HG03521 (cell line): ENCODE data around the gene SIDT1.

Experiments used
- ATAC-seq: cut with Tn5 transposase; IDR thresholded peaks from one replicate; pipeline ENCODE4 v1.9.1; 2021; ENCODE audit warnings: mild to moderate bottlenecking, moderate library complexity; ENCODE audit not compliant: unreplicated experiment

SIDT1 gene

GRCh38 chr3:113590983-113591382 lies 58.6 kb downstream of the SIDT1 start:
- no peak for ATAC-seq

DNA sequence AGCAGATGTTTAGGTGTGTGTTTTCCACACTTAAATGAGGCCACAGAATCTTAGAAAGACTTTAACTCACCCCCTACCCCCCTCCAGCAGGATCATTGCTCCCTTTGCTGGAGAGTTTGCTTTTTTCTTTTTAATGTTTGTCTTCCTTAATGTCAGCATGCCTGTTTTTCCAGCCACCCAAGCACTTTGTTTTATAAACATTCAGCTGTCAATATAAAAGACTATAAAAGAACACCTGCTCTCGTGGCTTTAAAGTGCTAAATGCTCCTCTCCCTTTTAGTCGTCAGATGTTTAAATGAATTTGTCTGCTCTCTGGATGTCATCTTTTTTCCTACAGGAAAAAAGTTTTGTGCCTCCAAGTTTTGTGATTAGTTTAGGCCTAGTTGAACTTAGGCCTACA lies 61.7 kb downstream of the SIDT1 start:
- ATAC-seq = no peak

GRCh38 chr3:113597596-113598354 lies 65.4 kb downstream of the SIDT1 start:
- ATAC-seq = no peak

- ATAC-seq = no peak
Observed at GRCh38 chr3:113600418-113601182, 68.2 kb downstream of the SIDT1 start.

DNA sequence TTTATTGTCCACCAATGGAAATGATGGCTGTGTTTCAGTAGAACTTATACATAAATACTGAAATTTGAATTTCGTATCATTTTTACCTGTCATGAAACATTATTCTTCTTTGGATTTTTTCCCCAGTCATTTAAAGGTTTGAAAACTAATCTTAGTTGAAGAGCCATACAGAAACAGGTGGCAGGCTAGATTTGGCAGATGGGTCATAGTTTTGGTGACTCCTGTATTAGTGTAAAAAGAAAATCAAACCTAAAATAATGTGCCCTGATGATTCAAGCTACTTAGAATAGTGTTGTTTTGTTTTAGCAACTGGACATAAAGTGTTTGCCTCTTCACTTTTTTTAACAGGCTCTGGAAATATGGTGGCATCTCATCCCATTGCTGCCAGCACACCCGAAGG lies 68.9 kb downstream of the SIDT1 start:
- no peak for ATAC-seq

DNA sequence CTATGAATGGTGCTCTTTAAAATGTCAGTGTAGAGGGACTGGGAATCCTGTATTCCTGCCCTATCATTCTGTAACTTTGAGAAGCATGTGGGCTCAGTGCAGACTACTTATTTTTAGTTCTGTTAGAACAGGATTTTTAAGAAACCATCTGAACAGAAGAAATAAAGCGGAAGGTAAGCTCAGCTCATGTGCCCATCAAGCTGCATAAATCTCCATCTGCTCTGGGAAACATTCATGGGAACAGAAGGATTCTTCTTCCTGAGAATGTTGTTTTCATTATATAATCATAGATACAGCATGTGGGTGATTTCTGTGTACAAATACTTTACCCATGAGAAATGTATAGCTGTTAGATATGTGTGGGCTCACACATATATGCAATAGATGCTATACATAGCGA lies 69.9 kb downstream of the SIDT1 start:
- ATAC-seq = no peak

DNA sequence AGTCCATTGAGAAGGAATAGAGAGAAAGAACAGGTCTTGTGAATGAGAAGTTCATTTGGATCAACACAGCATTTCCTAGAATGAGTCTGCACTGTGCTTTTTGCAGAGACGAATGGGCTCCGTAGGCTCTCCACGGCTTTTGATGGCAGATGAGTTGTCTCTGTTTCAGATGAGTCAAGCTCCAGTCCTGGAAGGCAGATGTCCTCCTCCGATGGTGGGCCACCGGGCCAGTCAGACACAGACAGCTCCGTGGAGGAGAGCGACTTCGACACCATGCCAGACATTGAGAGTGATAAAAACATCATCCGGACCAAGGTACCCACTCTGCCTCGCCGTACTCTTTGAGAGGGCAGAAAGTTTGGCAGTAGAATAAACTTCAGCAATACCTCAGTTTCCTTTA lies 70.5 kb downstream of the SIDT1 start:
- no peak for ATAC-seq

DNA sequence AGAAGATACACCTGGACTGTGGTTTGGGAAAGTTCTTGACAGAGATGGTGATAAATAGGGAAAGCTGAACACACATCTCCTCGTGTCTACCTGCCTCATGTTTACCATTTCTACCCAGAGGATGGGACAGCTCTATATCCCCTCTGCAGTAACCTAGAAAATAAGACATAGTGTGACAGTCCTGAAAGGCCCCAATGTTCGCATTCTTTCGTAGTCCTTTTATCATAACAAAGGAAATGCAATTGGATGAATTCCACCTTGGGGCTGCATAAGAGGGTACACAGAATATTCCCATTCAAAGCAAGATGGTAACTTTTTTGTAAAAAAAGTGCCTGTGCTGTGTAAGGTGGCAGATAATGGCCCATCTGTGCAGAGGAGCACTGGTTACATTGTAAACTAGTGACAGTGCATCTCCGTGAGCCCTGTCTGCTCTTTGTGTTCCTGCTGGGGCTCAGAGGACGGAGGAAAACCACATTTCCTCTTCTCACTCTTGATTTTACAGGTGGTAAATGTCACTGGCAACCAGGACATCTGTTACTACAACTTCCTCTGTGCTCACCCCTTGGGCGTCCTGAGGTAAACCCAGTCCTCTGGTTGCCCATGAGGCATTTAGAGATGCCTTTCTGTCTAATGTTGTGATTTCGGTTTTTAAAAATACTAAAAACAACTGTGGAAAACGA lies 74.3 kb downstream of the SIDT1 start:
- ATAC-seq = peak; percentile 97

GRCh38 chr3:113607219-113607596 lies 74.9 kb downstream of the SIDT1 start:
- ATAC-seq = no peak

- ATAC-seq = no peak
Observed at GRCh38 chr3:113614402-113614801, 82.0 kb downstream of the SIDT1 start.

DNA sequence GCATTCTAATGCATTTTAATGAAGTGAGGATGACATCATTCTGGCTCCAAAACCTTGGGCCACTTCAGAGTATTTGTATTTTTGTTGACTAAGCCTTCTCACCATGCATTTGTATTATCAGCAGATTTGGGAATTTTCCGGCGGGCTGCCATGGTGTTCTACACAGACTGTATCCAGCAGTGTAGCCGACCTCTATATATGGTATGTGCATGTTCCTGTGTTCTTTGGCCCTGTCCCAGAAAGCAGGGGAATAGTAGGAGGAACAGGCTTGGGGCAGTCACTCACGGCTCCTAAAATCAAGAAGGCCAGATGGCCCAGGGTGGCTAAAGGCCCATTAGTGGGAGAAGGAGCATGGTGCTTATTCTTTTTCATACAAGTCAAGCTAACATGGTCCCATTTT lies 83.6 kb downstream of the SIDT1 start:
- ATAC-seq = no peak

DNA sequence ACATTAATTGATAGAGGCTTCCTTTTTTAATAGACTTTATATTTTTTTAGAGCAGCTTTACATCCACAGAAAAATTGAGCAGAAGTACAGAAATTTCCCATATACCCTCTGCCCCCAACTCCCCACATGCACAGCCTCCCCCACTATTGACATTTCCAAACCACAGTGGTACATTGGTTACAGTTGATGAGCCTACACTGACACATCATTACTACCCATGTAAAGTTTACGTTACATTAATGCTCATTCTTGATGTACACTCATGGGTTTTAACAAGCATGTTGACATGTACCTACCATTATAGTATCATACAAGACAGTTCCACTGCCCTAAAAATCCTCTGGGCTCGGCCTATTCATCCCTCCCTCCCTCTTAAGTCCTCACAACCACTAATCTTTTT lies 85.4 kb downstream of the SIDT1 start:
- no peak for ATAC-seq

- ATAC-seq = no peak
Observed at GRCh38 chr3:113620091-113620490, 87.7 kb downstream of the SIDT1 start.

- no peak for ATAC-seq
Observed at GRCh38 chr3:113623324-113623723, 91.0 kb downstream of the SIDT1 start.

DNA sequence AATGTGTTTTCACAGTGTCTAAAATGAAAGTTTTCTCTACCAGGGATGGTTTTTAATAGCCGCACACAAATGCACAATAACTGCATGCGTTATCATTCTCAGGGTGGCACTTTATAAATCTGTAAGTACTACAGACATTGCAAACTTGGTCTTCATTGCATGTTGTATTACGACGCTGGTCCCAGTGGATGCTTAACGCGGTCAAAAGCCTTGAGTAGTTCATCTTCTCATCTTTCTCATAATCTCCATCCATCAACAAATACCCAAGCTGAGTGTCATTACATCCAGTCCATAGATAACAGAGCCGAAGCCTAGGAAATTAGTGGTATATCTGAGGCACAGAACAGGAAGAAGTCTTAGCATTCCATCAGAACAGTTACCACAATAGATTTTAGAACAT lies 91.5 kb downstream of the SIDT1 start:
- no peak for ATAC-seq

GRCh38 chr3:113625834-113626233 lies 93.5 kb downstream of the SIDT1 start:
- no peak for ATAC-seq

- no peak for ATAC-seq
Observed at GRCh38 chr3:113626503-113627371, 94.4 kb downstream of the SIDT1 start.

- no peak for ATAC-seq
Observed at GRCh38 chr3:113628316-113628715, 96.0 kb downstream of the SIDT1 start.

DNA sequence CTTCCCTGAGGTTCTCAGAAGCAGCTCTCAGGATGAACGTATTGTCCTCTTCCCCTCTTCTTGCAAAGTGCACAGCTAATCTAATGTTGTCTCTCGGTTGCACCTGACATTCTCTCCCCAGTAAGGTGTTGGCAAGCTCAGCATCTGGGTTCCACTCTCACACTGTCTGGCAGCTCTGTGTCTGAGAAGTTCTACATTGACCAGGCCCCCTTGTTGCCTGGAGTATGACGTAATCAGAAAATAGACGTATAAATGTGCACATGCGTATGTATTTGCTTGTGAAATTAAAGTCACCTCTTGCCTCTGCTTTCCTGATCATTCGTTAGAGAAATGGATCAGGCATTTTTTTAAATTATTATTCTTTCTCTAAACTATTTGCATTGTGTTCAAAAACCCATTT lies 96.4 kb downstream of the SIDT1 start:
- no peak for ATAC-seq

DNA sequence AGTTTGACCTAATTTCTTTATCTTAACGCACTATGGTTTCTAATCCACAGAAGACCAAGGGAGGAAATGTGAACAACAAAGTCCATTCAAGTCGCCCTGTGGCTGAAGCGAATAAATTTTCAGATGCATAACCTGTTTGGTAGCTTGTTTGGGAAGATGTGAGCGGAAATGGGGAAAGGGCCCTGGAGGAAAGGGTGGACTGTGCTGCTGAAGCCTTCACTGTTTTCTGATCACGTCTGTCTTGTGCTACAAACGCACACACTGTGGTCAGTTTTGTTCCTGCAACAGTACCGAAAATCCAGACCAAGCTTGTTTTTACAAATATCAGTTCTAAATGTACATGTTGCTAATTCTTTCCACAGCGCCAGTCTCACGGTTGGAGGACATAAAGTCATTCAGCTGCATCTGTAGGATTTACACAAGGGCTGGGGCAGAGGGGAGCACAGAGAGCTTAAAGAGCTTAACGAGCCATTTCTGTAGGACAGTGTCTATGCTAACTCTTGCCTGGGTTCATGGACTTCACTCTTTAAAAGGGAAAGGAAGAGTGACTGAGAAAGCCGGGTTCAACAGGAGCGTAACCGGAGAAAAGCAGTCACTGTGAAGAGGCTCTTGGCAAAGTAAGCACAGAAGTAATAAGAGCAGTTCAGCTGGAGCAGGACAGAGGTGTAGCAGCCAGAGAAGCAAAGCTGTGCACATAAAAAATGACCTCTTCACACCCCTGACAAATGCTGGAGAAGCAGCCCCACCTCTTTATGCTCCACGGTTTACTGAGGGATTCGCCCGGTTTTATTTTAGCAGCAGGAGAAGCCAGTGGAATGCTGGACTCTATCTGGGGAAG lies 97.4 kb downstream of the SIDT1 start:
- no peak for ATAC-seq
